GM12872 (cell line): Measurements from ENCODE around the gene RUFY2.

Experiments
- TF ChIP-seq, protein P1 (sequence below): IDR thresholded peaks from 3 replicates; pipeline ENCODE4 v1.5.1; 2011; ENCODE audit warnings: low read depth, mild to moderate bottlenecking, low read length, moderate library complexity; ENCODE audit not compliant: insufficient read depth

RUFY2 gene

DNA sequence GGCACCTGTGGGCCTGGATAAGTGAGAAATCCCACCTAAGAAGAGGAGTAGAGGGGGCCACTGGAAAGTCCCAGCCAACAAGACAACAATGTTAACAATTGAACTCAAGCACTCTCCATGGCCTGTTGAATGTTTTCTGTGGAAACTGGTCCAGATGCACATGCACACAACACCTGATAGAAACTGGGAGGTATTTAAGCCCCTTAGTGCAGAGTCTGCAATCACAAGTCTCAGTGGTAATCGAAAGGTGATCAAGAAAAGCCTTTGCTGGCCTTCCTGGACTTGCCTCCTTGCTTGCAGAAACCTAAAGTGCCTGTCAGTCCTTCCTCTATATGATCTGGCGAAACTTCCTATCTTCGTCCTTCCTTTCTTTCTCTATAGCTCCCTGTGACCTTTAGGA, 105.8 kb downstream of the RUFY2 start:
- TF ChIP-seq, protein P1, sequence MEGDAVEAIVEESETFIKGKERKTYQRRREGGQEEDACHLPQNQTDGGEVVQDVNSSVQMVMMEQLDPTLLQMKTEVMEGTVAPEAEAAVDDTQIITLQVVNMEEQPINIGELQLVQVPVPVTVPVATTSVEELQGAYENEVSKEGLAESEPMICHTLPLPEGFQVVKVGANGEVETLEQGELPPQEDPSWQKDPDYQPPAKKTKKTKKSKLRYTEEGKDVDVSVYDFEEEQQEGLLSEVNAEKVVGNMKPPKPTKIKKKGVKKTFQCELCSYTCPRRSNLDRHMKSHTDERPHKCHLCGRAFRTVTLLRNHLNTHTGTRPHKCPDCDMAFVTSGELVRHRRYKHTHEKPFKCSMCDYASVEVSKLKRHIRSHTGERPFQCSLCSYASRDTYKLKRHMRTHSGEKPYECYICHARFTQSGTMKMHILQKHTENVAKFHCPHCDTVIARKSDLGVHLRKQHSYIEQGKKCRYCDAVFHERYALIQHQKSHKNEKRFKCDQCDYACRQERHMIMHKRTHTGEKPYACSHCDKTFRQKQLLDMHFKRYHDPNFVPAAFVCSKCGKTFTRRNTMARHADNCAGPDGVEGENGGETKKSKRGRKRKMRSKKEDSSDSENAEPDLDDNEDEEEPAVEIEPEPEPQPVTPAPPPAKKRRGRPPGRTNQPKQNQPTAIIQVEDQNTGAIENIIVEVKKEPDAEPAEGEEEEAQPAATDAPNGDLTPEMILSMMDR = no peak

DNA sequence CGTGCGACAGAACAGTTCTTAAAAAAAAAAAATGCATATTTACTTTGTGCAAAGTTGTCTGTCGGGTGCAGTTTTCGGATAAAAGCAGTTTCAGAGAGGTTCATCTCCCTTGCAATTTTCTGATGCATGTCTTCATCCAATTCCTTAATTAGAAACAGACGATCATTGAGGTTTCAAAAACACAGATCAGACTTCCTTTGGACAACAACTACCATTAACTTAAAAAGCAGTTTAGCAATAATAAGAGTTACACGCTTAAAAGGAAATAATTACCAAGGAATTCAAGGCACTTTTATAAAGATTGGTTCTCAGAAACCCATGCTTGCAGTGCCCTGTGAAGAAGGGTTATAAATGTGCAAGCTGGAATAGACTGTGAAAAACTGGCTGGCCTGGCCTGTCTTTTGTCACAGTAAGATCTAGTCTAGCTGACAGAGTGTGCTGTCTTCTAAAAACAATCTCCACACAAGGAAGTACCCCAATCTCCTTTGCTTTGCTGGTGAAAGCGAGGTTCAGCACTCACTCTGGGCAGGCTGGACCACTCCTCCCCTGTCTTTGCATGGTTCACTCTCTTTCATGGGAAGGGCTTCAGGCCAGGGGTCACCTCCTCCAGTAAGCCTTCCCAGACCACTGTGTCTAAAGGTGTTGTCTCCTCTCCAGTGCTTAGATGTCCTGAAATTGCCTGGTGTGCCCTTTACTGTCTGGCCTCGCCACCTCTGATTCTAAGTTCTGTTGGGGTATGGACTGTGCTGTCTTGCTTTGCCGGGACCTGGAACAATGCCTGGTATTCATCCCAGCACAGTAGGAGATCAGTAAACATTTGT, 110.0 kb downstream of the RUFY2 start:
- TF ChIP-seq, protein P1 = no peak
